ENCODE data around the gene RNASE13. TPM values are rescaled to one million over a fixed set of nuclear protein-coding genes. Genes with fewer than 3 reads are reported as not detected.

RNASE13 gene
- total RNA-seq, 4 donors from 2014 or later = not detected

GRCh38 chr14:21054768-21055145, 20.1 kb upstream of the RNASE13 start:
- Histone ChIP-seq H3K36me3 (no peaks in the 10 kb centered on the region), H3K4me1 (no peaks in the 10 kb centered on the region), H3K9me3 (no peaks in the 10 kb centered on the region), H3K27ac (no peak overlapping the region), H3K4me3 (replicated peaks in 1 of 3) (no peak overlapping the region), H3K27me3 (no peaks in the 10 kb centered on the region)
- WGBS, 2 donors = 89 to 93% methylated on average over 4 of the region's 4 CpGs
- no peak for TF ChIP-seq CTCF (IDR thresholded peaks at IDR 0.05)
- TF ChIP-seq POLR2A (IDR thresholded peaks at IDR 0.05) = no peak
- intact Hi-C loops (cut with DNase I) = no loop called here
- DNase-seq = no peak

GRCh38 chr14:21054123-21054767, 19.6 kb upstream of the RNASE13 start:
- H3K9me3 ChIP-seq = no peaks in the 10 kb centered on the region
- WGBS, 2 donors = 79 to 82% methylated on average over 3 of the region's 3 CpGs
- no peak overlapping the region for H3K4me3 ChIP-seq (replicated peaks in 1 of 3)
- H3K36me3 ChIP-seq = no peaks in the 10 kb centered on the region
- TF ChIP-seq POLR2A (IDR thresholded peaks at IDR 0.05) = no peak
- TF ChIP-seq CTCF (IDR thresholded peaks at IDR 0.05) = no peak
- DNase-seq = no peak
- H3K4me1 ChIP-seq = no peaks in the 10 kb centered on the region
- no peak overlapping the region for H3K27ac ChIP-seq
- H3K27me3 ChIP-seq = no peaks in the 10 kb centered on the region
- intact Hi-C loops (cut with DNase I) = no loop called here

- no peak for TF ChIP-seq POLR2A (IDR thresholded peaks at IDR 0.05)
- no peak for TF ChIP-seq CTCF (IDR thresholded peaks at IDR 0.05)
- no peaks in the 10 kb centered on the region for H3K27me3 ChIP-seq
- H3K4me1 ChIP-seq = no peaks in the 10 kb centered on the region
- no peaks in the 10 kb centered on the region for H3K9me3 ChIP-seq
- H3K27ac ChIP-seq = no peak overlapping the region
- H3K4me3 ChIP-seq (replicated peaks in 1 of 3) = no peak overlapping the region
- no peak for DNase-seq
- intact Hi-C loops (cut with DNase I) = no loop called here
- WGBS, 2 donors = 88 to 89% methylated on average over 20 of the region's 20 CpGs
- H3K36me3 ChIP-seq = no peaks in the 10 kb centered on the region
Observed at GRCh38 chr14:21053184-21054122, 18.8 kb upstream of the RNASE13 start.

GRCh38 chr14:21050597-21050996, 16.0 kb upstream of the RNASE13 start:
- Histone ChIP-seq H3K27me3 (no peaks in the 10 kb centered on the region), H3K36me3 (no peaks in the 10 kb centered on the region), H3K4me1 (no peaks in the 10 kb centered on the region), H3K27ac (no peak overlapping the region), H3K9me3 (no peaks in the 10 kb centered on the region), H3K4me3 (replicated peaks in 1 of 3) (no peak overlapping the region)
- WGBS, 2 donors = 81 to 89% methylated on average over 3 of the region's 3 CpGs
- TF ChIP-seq CTCF (IDR thresholded peaks at IDR 0.05) (no peak), POLR2A (IDR thresholded peaks at IDR 0.05) (no peak)
- no peak for DNase-seq
- intact Hi-C loops (cut with DNase I) = no loop called here

GRCh38 chr14:21049271-21049673, 14.7 kb upstream of the RNASE13 start:
- Histone ChIP-seq H3K9me3 (no peaks in the 10 kb centered on the region), H3K4me1 (peaks cover 2 to 4% of the 10 kb centered on the region in 2 donors), H3K27me3 (no peaks in the 10 kb centered on the region), H3K27ac (no peak overlapping the region), H3K4me3 (replicated peaks in 1 of 3) (no peak overlapping the region), H3K36me3 (no peaks in the 10 kb centered on the region)
- 79 to 84% methylated on average over 3 of the region's 3 CpGs for WGBS, 2 donors
- intact Hi-C loops (cut with DNase I) = no loop called here
- TF ChIP-seq POLR2A (IDR thresholded peaks at IDR 0.05) (no peak), CTCF (IDR thresholded peaks at IDR 0.05) (no peak)
- no peak for DNase-seq
